GM18951 (cell line): ENCODE measurements around the gene USPL1.
A peak's percentile ranks its signal among the peaks of the same experiment; 100 is the strongest.

ENCODE experiments used
- POLR2A ChIP-seq: IDR thresholded peaks from 4 replicates; pipeline ENCODE4 v1.6.1; 2011; ENCODE audit warnings: mild to moderate bottlenecking; ENCODE audit not compliant: insufficient read length, insufficient read depth; ENCODE audit errors: extremely low read depth
- in situ Hi-C: fragments of 300-500 bp; cut with MboI; formaldehyde crosslinking; loops from one replicate; pipeline ENCODE4 v1.12.0; 2022; ENCODE audit warnings: low sequenced_read_pairs, mixed read lengths, inconsistent platforms; ENCODE audit not compliant: unreplicated experiment

Gene USPL1

DNA sequence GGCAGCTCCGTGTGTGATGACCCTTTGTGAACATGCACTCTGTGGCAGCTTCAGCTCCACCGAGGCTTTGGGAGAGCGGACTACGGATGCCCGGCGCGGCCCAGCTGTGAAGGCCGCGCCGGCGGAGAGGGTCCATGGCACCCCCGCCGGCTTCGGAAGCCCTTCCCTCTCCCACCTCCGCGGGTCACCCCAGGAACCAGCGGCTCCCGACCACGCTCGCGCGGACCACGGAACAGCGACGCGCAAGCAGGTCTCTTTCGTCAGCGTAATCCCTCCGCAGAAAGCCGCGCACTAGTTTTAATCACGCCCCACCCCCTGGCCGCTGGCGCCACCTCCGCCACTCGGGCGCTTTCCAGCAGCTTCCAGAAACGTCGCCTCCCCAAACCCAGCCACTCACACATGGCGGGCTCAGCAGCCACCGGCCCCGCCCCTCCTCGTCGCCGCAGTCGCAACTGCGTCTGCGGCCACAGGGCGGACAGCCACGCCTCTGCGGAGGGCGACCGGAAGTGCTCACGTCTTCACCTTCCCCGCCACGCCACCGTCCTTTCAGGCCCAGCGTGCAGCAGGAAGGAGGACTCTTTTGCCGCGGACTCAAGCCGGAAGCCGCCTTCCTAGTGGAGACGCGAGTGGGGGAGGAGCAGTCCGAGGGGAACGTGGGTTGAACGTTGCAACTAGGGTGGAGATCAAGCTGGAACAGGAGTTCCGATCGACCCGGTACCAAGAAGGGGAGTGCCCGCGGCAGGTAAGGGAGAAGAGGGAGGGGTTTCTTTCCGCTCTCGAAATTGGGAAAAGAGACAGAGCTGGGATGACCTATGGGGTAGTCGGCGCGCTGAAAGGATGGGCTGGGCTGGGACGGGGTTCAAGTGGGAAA lies at the start of gene USPL1:
Gene USPL1 (plus strand): TSS at position 606 of the 871 bp plus-strand sequence. CDS start 3,221 bp downstream, outside the sequence.
- in situ Hi-C loops = no loop called here
- peak; percentile 88 for TF ChIP-seq POLR2A

DNA sequence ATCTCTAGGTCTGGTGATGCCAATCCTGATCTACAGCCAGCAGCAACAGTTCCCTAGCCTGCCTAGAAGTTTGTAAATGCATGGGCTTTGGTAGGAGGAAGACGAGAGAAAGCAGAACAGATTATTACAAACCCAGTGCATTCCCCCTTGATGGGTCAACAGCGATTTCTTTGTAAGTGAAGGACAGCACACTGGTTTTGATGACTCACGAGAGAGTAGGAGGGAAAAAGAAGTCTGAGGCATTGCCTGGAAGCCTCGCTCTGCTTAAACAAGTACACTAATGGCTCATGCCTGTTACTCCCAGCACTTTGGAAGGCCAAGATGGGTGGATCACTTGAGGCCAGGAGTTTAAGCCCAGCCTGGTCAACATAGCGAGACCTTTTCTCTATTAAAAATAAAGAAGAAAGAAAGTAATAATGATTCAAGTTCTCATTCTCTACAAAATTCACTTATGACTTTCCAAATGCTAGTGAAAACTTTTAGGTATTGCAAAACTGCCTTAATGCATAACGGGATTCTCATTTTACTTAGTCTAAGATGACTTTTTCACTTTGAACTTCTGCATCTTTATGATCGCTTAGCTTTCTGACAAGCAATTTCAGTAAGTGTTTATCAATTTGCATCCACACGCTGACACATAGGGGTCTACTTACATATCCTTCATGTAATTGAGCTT lies 47.7 kb upstream of the USPL1 start:
- TF ChIP-seq POLR2A = no peak
- in situ Hi-C loops = loop anchor here (10.0 kb wide), 1 partner anchor 435 kb away; no protein-coding TSS in a partner anchor

DNA sequence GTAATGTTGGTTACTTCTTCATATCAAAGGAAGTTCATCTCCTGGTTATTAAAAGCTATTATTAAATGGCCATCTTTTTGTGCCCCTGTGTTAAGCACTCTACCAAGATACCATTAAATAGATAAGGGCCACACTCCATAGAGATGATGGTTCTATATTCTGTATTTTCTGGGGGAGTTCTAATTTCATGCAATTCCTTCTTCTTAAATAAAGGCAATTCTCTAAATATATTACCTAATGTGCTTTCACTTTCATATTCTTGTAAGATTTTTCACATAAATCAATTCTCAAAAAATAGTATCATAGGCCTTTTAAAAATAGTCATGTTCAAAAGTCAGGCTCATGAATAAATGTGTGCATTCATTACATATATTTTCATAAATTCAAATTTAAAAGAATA lies 47.0 kb upstream of the USPL1 start:
- no peak for TF ChIP-seq POLR2A
- in situ Hi-C loops = no loop called here

DNA sequence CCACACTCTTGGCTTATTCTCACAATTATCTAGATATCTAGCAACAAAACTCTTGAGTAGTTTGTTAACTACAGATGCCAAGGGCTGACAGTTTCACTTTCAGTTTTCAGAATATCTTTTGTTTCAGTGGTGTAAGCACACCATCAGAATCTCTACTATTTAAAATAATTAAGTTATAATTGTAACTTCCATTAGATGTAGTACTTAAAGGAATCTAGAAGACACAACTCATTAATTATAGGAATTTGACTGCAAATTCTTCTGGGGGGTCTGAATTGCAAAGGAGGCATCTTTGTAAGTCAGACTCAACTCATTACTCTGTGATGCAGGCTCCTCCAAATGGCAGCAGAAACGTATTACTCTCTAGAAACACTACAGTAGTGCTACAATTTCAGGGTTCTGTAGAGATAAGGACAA lies 44.9 kb upstream of the USPL1 start:
- no peak for TF ChIP-seq POLR2A
- in situ Hi-C loops = no loop called here

DNA sequence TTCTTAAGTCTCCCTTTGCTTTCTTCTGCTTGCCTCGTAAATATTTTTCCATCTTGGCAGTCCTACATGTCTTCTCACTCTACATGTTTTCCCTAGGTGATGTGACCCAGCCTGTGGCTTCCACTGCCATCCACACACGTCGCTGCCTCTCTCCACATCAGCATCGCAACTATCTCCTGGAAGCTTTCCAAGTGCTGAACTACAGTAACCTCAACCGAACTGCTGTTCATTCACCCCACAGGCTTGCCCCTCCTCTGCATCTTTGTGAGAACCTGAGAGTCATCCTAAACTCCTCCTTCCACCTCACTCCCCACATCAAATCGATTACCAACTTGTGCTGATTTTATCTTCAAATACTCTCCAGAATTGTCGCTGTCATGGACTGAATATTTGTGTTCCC lies 41.2 kb upstream of the USPL1 start:
- in situ Hi-C loops = no loop called here
- TF ChIP-seq POLR2A = no peak

DNA sequence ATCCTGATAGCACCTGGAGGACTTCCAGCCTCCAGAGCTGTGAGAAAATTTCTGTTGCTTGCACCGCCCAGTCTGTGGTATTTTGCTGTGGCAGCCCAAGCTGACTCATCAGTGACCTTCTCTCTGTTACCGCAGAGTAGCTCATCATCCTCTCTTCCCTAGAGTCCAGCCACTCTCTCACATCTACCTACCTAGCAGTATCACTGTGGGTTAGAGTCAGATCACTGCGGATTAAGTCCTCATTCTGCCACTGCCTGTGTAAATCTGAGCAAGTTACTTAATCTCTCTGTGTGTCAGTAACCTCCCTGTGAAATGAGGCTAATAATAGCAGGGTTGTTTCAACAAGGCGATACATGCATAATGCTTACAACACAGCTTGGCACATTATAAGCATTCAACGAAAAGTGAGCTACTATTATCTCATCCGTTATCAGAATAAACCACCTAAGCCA lies 40.3 kb upstream of the USPL1 start:
- no peak for TF ChIP-seq POLR2A
- in situ Hi-C loops = no loop called here

DNA sequence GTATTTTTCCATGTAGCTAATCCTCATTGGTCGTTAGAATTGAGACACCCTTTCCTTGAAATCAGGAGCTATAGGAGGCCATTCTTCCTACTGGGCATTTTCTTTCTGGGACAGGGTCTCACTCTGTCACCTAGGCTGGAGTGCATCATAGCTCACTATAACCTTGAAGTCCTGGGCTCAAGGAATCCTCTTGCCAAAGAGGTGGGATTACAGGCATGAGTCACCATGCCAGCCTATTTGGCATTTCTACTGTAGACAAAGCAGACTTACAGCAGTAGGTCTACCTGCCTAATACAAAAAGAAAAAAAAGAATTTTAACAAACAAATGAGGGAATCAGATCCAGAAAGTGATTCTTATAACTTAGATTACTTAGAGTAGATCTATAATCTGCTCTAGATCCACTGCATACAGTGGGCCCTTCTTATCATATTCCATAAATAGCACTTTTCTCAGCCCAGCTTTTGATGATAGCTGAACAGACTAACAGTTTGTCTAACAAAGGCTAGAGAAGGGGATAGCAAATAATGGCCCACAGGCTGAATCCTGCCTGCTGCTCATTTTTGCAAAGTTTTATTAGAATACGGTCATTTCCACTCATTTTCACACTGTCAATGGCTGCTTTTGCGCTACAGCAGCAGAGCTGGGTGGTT lies 36.7 kb upstream of the USPL1 start:
- in situ Hi-C loops = no loop called here
- no peak for TF ChIP-seq POLR2A

DNA sequence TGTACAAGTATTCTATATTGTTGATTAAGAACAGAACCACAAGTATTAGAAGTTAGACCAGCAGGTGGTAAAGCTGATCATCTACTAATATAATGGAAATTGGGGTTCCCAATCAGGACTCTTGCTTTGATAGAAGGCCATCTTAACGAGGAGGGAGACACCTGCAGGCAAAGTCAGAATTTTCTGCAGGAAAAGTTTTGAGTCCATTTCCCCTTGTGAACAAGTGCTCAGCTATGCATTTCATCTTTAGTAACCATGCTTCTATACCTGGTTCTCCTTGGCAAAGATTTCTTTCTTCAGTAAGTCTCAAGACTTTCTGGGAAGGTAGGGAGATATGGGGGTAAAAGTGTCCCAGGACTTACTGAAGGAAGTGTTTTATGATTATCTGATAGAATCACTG lies 36.1 kb upstream of the USPL1 start:
- in situ Hi-C loops = no loop called here
- TF ChIP-seq POLR2A = no peak

DNA sequence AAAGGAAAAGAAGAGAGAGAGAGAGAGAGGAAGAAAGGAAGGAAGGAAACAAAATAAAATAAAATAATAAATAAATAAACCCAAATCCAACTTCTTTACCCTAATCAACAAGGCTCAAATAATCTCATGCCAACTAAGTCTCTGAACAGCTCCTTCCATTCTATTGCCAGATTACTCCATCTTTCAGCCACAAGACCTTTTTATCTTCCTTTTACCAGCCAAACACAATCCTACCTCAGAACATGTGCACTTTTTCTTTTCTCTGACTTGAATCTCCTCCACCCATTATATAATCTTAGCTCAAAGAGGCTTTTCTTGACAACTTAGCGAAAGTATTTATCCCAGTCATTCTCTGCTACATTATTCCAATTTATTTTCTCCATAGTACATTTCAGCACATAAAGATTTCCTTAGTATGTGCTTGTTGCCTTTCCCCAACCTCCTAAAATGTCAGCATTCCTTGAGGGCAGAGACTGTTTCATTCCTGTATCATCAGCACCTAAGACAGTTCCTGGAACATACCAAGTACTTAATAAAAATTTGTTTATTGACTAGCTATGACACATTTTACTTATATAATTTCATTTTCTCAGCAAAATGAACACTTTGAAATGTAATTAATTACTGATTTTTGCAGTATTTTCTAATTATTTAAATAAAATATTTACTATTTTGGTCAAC lies 33.5 kb upstream of the USPL1 start:
- in situ Hi-C loops = no loop called here
- TF ChIP-seq POLR2A = no peak

DNA sequence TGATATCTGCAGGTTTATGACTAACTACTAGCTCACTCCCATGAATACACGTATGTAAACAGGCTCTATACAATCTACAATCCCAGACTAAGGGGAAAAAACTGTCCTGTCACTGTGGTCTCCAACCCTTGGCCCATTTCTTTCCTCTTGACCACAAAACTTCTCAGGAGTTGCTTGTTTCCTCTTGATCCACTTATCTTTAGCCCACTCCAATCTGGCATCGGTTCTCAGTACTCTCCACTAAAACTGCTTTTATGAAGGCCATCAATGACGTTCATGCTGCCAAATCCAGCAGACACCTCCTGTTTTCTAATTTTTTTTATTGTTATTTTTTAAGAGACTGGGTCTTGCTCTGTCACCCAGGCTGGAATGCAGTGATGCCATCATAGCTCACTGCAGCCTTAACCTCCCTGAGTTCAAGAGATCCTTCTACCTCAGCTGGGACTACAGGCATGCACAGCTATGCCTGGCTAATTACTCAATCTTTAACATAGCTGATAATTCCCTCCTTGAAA lies 31.9 kb upstream of the USPL1 start:
- in situ Hi-C loops = no loop called here

DNA sequence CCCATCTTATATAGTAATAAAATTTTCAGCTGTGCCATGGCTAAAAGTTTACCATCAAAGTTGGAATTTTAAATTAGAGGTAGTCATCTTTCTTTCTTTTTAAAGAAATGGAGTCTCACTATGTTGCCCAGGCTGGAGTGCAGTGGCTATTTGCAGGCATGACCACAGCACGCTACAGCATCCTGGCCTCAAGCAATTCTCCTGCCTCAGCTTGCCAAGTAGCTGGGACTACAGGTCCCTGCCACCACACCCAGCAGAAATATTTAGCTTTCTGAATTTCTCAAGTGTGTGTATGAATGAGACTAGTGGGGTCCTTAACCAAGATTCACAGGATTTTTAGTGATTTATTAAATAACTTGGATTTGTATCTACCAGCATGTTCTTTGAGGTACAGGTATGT lies 30.5 kb upstream of the USPL1 start:
- no peak for TF ChIP-seq POLR2A
- in situ Hi-C loops = no loop called here

More for the DNA sequence above, 31.9 kb upstream of the USPL1 start:
- no peak for TF ChIP-seq POLR2A

DNA sequence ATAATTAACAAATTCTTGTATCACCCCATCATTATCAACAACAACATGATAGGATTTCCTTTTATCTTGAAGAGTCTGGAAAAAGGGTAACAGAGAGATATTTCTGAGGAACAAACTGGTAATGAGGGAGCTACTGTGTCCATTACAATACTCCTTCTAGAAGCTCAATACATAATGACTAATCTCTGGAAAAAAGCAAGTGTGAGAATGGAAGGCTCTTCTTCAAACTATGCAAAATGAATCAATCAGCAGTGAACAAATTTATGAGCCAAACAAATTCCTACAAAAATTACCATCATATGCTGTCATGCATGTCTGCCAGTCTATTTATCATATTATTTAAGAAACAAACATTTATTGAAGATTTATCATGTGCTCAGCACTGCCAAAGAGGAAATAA lies 30.0 kb upstream of the USPL1 start:
- in situ Hi-C loops = no loop called here
- TF ChIP-seq POLR2A = no peak

DNA sequence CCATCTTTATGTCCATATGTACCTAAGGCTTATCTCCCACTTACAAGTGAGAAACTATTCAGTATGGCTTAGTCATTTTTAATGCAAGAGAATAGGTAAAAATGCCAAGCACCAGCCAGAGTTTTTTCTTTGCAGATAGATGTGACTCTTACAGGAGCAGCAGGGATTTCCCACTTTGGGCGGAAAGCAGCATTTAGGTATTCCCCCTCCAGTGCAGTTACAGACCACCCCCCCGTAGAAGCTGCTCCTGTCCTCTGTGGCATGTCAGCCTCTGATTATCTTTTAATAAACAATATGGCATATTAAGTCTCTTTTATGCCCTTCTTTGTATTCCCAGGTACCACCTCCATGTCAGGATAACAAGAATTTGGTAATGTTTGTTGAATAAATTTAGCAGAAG lies 24.7 kb upstream of the USPL1 start:
- in situ Hi-C loops = no loop called here
- no peak for TF ChIP-seq POLR2A
